Measurements from ENCODE around the gene MAGOH. TPM values are rescaled to one million over a fixed set of nuclear protein-coding genes. Genes with fewer than 3 reads are reported as not detected.
"Not testable (repeated sequence)": the region's sequence is repeated elsewhere in the genome, so short reads cannot be mapped to it uniquely, and the experiment has no call there.

MAGOH gene
- total RNA-seq, 2 experiments from 2014 or later, result 85.7 to 89.5 TPM

DNA sequence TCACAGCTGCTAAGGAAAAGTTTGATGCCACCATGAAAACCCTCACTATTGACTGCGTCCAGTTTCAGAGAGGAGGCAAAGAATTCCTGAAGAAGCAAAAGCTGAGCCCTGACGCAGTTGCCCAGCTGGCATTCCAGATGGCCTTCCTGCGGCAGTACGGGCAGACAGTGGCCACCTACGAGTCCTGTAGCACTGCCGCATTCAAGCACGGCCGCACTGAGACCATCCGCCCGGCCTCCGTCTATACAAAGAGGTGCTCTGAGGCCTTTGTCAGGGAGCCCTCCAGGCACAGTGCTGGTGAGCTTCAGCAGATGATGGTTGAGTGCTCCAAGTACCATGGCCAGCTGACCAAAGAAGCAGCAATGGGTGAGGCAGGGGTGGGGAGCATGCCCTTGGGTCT is 27.4 kb downstream of the MAGOH start:
- H3K36me3 Mint-ChIP-seq, result peaks cover 57% of the 10 kb centered on the region
- CTCF ChIA-PET, result no interaction called here

GRCh38 chr1:53210352-53210751 is 28.0 kb downstream of the MAGOH start:
- intact Hi-C loops (cut with micrococcal nuclease), result no loop called here
- Mint-ChIP-seq H3K27me3 (no peaks in the 10 kb centered on the region), H3K4me3 (no peak overlapping the region), H3K9me3 (peaks cover 12% of the 10 kb centered on the region), H3K27ac (no peak overlapping the region), H3K36me3 (peaks cover 61% of the 10 kb centered on the region), H3K4me1 (ENCODE audit: low read depth) (no peaks in the 10 kb centered on the region)
- ChIA-PET CTCF (no interaction called here), POLR2A (no interaction called here)
- DNase-seq, result no peak

More for the DNA sequence above, 27.4 kb downstream of the MAGOH start:
- Mint-ChIP-seq H3K4me3 (no peak overlapping the region), H3K27me3 (no peaks in the 10 kb centered on the region), H3K27ac (no peak overlapping the region), H3K9me3 (peaks cover 11% of the 10 kb centered on the region), H3K4me1 (ENCODE audit: low read depth) (no peaks in the 10 kb centered on the region)
- no peak for DNase-seq
- POLR2A ChIA-PET, result no interaction called here
- intact Hi-C loops (cut with micrococcal nuclease), result no loop called here

GRCh38 chr1:53207726-53208125 is 30.6 kb downstream of the MAGOH start:
- no peak for DNase-seq
- Mint-ChIP-seq H3K4me3 (no peak overlapping the region), H3K36me3 (peaks cover 71% of the 10 kb centered on the region), H3K27me3 (no peaks in the 10 kb centered on the region), H3K4me1 (ENCODE audit: low read depth) (no peaks in the 10 kb centered on the region), H3K27ac (no peak overlapping the region), H3K9me3 (peaks cover 19% of the 10 kb centered on the region)
- ChIA-PET POLR2A (no interaction called here), CTCF (no interaction called here)
- intact Hi-C loops (cut with micrococcal nuclease), result no loop called here

GRCh38 chr1:53206735-53207379 is 31.5 kb downstream of the MAGOH start:
- DNase-seq, result no peak
- Mint-ChIP-seq H3K27ac (no peak overlapping the region), H3K4me3 (no peak overlapping the region), H3K27me3 (no peaks in the 10 kb centered on the region), H3K36me3 (peaks cover 71% of the 10 kb centered on the region), H3K4me1 (ENCODE audit: low read depth) (no peaks in the 10 kb centered on the region), H3K9me3 (peaks cover 19% of the 10 kb centered on the region)
- intact Hi-C loops (cut with micrococcal nuclease), result no loop called here
- CTCF ChIA-PET, result no interaction called here
- POLR2A ChIA-PET, result no interaction called here

- H3K4me3 Mint-ChIP-seq; DNase-seq; intact Hi-C loops (cut with micrococcal nuclease); H3K27ac Mint-ChIP-seq; CTCF ChIA-PET; H3K4me1 Mint-ChIP-seq (ENCODE audit: low read depth); POLR2A ChIA-PET; H3K27me3 Mint-ChIP-seq: not testable (repeated sequence)
- Mint-ChIP-seq H3K36me3 (peaks cover 71% of the 10 kb centered on the region), H3K9me3 (peaks cover 19% of the 10 kb centered on the region)
Measured at GRCh38 chr1:53206083-53206685, 32.1 kb downstream of the MAGOH start.

- CTCF ChIA-PET; H3K4me3 Mint-ChIP-seq; H3K4me1 Mint-ChIP-seq (ENCODE audit: low read depth); DNase-seq; intact Hi-C loops (cut with micrococcal nuclease); H3K27me3 Mint-ChIP-seq; POLR2A ChIA-PET; H3K27ac Mint-ChIP-seq: not testable (repeated sequence)
- Mint-ChIP-seq H3K9me3 (peaks cover 19% of the 10 kb centered on the region), H3K36me3 (peaks cover 70% of the 10 kb centered on the region)
Measured at GRCh38 chr1:53205496-53205895, 32.8 kb downstream of the MAGOH start.

DNA sequence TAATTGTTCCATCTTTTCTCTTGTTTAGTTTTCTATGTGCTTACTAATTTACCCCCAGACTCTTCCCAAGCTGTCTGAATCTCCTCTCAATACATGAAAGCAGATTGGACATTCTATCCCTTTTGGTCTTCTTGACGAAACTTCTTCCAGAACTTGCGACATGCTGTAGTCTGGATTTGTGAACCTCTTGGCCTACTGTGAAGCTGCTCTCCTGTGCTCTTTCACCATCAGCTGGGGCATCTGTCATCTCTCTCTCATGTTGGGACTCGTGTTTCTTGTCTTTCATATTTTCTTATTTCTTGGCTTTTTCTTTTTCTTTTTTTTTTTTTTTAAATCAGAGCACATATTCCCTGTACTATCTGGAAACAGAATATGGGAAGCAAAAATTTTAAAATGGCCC is 34.9 kb downstream of the MAGOH start:
- H3K27me3 Mint-ChIP-seq, result no peaks in the 10 kb centered on the region
- no peak overlapping the region for H3K27ac Mint-ChIP-seq
- H3K36me3 Mint-ChIP-seq, result peaks cover 56% of the 10 kb centered on the region
- peaks cover under 1% of the 10 kb centered on the region for H3K4me1 Mint-ChIP-seq (ENCODE audit: low read depth)
- H3K4me3 Mint-ChIP-seq, result no peak overlapping the region
- H3K9me3 Mint-ChIP-seq, result peaks cover 19% of the 10 kb centered on the region
- POLR2A ChIA-PET, result no interaction called here
- intact Hi-C loops (cut with micrococcal nuclease), result no loop called here
- CTCF ChIA-PET, result interaction anchor here (1.3 kb wide), 1 partner anchor 21 kb away, joined by 4 read pairs; no protein-coding TSS in a partner anchor
- DNase-seq, result no peak

GRCh38 chr1:53198241-53198651 is 40.1 kb downstream of the MAGOH start:
- intact Hi-C loops (cut with micrococcal nuclease), result loop anchor here (5.0 to 10.0 kb wide), 3 partner anchors 129 to 833 kb away; partner anchors contain the start of genes CC2D1B and LRP8
- no peaks in the 10 kb centered on the region for H3K9me3 Mint-ChIP-seq
- DNase-seq, result no peak
- H3K36me3 Mint-ChIP-seq, result peaks cover 16% of the 10 kb centered on the region
- peak overlapping the region; percentile 97 for H3K4me3 Mint-ChIP-seq
- ChIA-PET CTCF (interaction anchor here (1.0 kb wide), 1 partner anchor 11 kb away, joined by 3 read pairs; no protein-coding TSS in a partner anchor), POLR2A (interaction anchor here (0.6 to 1.3 kb wide), 3 partner anchors 17 to 128 kb away, joined by 3 read pairs; no protein-coding TSS in a partner anchor)
- peaks cover 16% of the 10 kb centered on the region for H3K4me1 Mint-ChIP-seq (ENCODE audit: low read depth)
- H3K27ac Mint-ChIP-seq, result peak overlapping the region; percentile 98
- H3K27me3 Mint-ChIP-seq, result no peaks in the 10 kb centered on the region

DNA sequence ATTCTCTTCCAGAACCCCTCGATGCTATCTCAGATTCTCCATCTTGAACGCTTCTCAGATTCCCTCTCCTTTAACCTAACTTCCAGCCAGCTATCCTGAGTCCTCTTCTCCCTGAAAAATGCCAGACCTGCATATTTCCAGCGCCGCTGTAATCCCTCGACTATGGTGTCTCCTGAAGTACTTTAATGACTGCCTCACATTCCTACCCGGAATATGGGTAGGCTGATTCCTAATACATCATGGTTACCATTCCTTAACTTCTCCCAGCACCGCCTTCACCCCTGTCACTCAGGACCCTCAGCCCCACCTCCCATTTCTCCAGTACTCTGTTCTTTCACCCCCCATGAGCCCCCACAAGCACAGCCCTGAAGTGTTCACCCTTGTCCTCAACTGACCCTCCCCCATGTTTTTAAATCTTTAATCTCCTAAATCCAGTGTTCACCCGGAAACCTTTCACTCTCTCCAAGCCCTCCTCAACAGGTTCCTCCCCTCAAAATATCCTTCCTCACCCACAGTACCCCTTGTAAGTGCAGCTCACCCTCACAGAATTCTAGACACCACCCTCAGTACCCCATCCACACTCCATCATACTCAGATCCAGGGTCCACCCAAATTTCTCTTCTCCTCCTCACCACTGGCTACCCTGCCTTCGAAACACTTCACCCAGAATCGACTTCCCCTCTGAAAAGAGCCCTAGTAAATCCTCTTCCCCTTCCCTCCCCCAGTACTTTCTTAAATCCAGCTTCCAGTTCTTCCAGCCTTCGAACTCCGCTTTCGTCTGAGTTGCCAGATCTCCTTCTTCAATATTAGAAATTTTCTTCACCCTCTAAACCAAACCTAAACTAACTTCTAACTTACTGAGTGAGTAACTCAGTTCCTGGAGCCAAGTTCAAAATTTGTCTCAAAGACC is 40.8 kb downstream of the MAGOH start:
- Mint-ChIP-seq H3K9me3 (no peaks in the 10 kb centered on the region), H3K36me3 (peaks cover 10% of the 10 kb centered on the region), H3K4me3 (peak overlapping the region; percentile 97), H3K27ac (peak overlapping the region; percentile 98), H3K4me1 (ENCODE audit: low read depth) (peaks cover 16% of the 10 kb centered on the region), H3K27me3 (no peaks in the 10 kb centered on the region)
- CTCF ChIA-PET, result interaction anchor here (1.0 kb wide), 1 partner anchor 11 kb away, joined by 3 read pairs; no protein-coding TSS in a partner anchor
- POLR2A ChIA-PET, result interaction anchor here (0.6 to 1.3 kb wide), 3 partner anchors 18 to 129 kb away, joined by 3 read pairs; no protein-coding TSS in a partner anchor
- no peak for DNase-seq
- intact Hi-C loops (cut with micrococcal nuclease), result loop anchor here (2.0 to 10.0 kb wide), 6 partner anchors 130 to 833 kb away; partner anchors contain the start of genes CC2D1B, LRP8, NDC1 and ZYG11B

- H3K27me3 Mint-ChIP-seq, result no peaks in the 10 kb centered on the region
- intact Hi-C loops (cut with micrococcal nuclease), result loop anchor here (1.0 to 10.0 kb wide), 8 partner anchors 24 to 832 kb away; partner anchors contain the start of genes CC2D1B, CZIB, LRP8 and MAGOH
Measured at GRCh38 chr1:53196485-53197290, 41.6 kb downstream of the MAGOH start, which contains the start of gene CPT2. Gene CPT2, plus strand, starts transcription at chr1:53196824. Its CDS starts 120 bp downstream, at chr1:53196944.

DNA sequence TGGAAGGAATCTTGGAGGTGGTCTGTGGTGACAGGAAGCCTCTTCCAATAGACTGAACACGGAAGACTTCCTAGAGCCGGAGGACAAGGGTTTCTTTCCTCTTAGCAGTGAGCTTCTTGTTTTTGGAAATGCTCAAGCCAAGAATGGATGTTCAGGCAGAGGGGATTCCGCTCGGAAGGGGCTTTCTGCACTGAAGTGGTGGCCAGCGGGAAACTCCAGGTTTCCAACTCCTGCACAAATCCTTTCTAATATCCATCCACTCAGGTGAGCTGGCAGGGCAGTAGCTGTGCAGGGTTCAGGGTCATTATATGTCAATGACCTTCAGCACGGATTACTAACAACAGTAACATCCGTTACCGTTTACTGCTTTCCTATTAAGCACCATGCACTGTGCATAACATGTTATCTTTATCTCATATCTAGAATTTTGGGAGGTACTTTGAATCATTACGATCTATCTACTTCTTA is 42.3 kb downstream of the MAGOH start:
- DNase-seq, result peak; percentile 19
- ChIA-PET POLR2A (interaction anchor here (0.6 to 1.0 kb wide), 2 partner anchors 23 to 117 kb away, joined by 3 to 5 read pairs; no protein-coding TSS in a partner anchor), CTCF (interaction anchor here (2.8 to 4.3 kb wide), 2 partner anchors 10 to 13 kb away, joined by 16 to 40 read pairs; no protein-coding TSS in a partner anchor)
- Mint-ChIP-seq H3K36me3 (peaks cover 6% of the 10 kb centered on the region), H3K9me3 (no peaks in the 10 kb centered on the region), H3K4me1 (ENCODE audit: low read depth) (peaks cover 16% of the 10 kb centered on the region), H3K27ac (peak overlapping the region; percentile 98), H3K27me3 (no peaks in the 10 kb centered on the region), H3K4me3 (peak overlapping the region; percentile 97)
- intact Hi-C loops (cut with micrococcal nuclease), result loop anchor here (1.0 to 10.0 kb wide), 8 partner anchors 24 to 831 kb away; partner anchors contain the start of genes CC2D1B, CZIB, LRP8 and MAGOH

More at GRCh38 chr1:53196485-53197290, 41.6 kb downstream of the MAGOH start, which contains the start of gene CPT2:
- DNase-seq, result peak; percentile 95
- Mint-ChIP-seq H3K36me3 (peaks cover 8% of the 10 kb centered on the region), H3K4me1 (ENCODE audit: low read depth) (peaks cover 16% of the 10 kb centered on the region), H3K4me3 (peak within 1 kb of the TSS; percentile 97), H3K27ac (peak within 1 kb of the TSS; percentile 98), H3K9me3 (no peaks in the 10 kb centered on the region)
- POLR2A ChIA-PET, result interaction anchor here (0.6 to 1.3 kb wide), 4 partner anchors 19 to 130 kb away, joined by 3 to 5 read pairs (median 3); no protein-coding TSS in a partner anchor
- CTCF ChIA-PET, result interaction anchor here (2.8 to 4.3 kb wide), 2 partner anchors 10 to 14 kb away, joined by 16 to 40 read pairs; no protein-coding TSS in a partner anchor
